H1 (cell line): ENCODE data around the gene NEO1. TPM values are rescaled to one million over a fixed set of nuclear protein-coding genes. Genes with fewer than 3 reads are reported as not detected.

Experiments used
- ASH2L ChIP-seq: fragments of 200-600, 300-600 bp; sonication (generic); IDR thresholded peaks from one replicate; pipeline ENCODE4 v1.7.1; 2017; ENCODE audit warnings: low read length
- FOSL1 ChIP-seq: IDR thresholded peaks from 2 replicates; pipeline ENCODE4 v1.6.1; 2011; ENCODE audit warnings: mild to moderate bottlenecking, low read depth, low read length, moderate library complexity; ENCODE audit not compliant: insufficient read depth
- KDM4A ChIP-seq: IDR thresholded peaks from one replicate; pipeline ENCODE4 v1.7.1; 2012; ENCODE audit warnings: low read depth, mild to moderate bottlenecking, moderate library complexity, low read length, inconsistent platforms; ENCODE audit not compliant: severe bottlenecking
- MAFK ChIP-seq: IDR thresholded peaks from 2 replicates; pipeline ENCODE4 v1.6.1; 2012; ENCODE audit warnings: low read depth, mild to moderate bottlenecking, improper control_type of control experiment, low read length
- NANOG ChIP-seq: IDR thresholded peaks from 2 replicates; pipeline ENCODE4 v1.6.1; 2011; ENCODE audit warnings: low read length, low read depth, mild to moderate bottlenecking, inconsistent platforms; ENCODE audit not compliant: insufficient read depth, poor library complexity, severe bottlenecking
- RBBP5 ChIP-seq: IDR thresholded peaks from 2 replicates; pipeline ENCODE4 v1.7.1; 2012; ENCODE audit warnings: low read depth, mild to moderate bottlenecking, inconsistent platforms, low read length, moderate library complexity, borderline replicate concordance
- SAP30 ChIP-seq: fragments of 300-600 bp; sonication (generic); IDR thresholded peaks from 2 replicates; pipeline ENCODE4 v1.7.1; 2012; ENCODE audit warnings: low read length, moderate library complexity, mild to moderate bottlenecking, inconsistent platforms; ENCODE audit not compliant: insufficient read depth, insufficient replicate concordance
- SIN3A ChIP-seq, 2 experiments: IDR thresholded peaks in 1 of 2; conservative IDR thresholded peaks in 1 of 2; 2 replicates each; pipeline ENCODE4 v1.6.1; 2011 to 2012; ENCODE audit warnings: low read length in 2 of 2, improper control_type of control experiment in 1 of 2, low read depth in 1 of 2, mild to moderate bottlenecking in 1 of 2
- TAF7 ChIP-seq: optimal IDR thresholded peaks from 2 replicates; pipeline ENCODE3; 2011; ENCODE audit warnings: low read depth, mild to moderate bottlenecking, inconsistent platforms, low read length, moderate library complexity, borderline replicate concordance
- polyA plus RNA-seq, 7 experiments: library from polyadenylated mRNA; depleted of rRNA in 3 of 7; stranded (reverse) in 5 of 7; unstranded in 2 of 7; fragments of >200 nt in 5 of 7; fragments of 200-250 nt in 2 of 7; gene quantifications; 1 replicate in 5 of 7; 2 replicates in 1 of 7; 4 replicates in 1 of 7; pipeline versions ENCODE4 v1.2.1 to v1.2.3, GENCODE V29; 2011 to 2013; ENCODE audit warnings: missing spikeins in 2 of 7, mixed read lengths in 2 of 7
- total RNA-seq: library from RNA; stranded (reverse); fragmentation: NEBNext Ultra II Directional; extraction: Animal tissue kit (Norgen Biotek cat#: 25700); gene quantifications from 2 replicates; pipeline ENCODE4 v1.2.1, GENCODE V29; 2021
- TF ChIP-seq, protein P1 (sequence below): fragments of 300-600 bp; sonication (generic); IDR thresholded peaks from 2 replicates; pipeline ENCODE4 v1.7.1; 2012; ENCODE audit warnings: low read length, moderate library complexity, mild to moderate bottlenecking, inconsistent platforms; ENCODE audit not compliant: insufficient replicate concordance

Gene NEO1
- total and polyA plus RNA-seq, 2 of the 8 experiments (the other 6 are each of a cell fraction or from before 2014, with no cell fraction given), result 36.0 to 51.0 TPM

DNA sequence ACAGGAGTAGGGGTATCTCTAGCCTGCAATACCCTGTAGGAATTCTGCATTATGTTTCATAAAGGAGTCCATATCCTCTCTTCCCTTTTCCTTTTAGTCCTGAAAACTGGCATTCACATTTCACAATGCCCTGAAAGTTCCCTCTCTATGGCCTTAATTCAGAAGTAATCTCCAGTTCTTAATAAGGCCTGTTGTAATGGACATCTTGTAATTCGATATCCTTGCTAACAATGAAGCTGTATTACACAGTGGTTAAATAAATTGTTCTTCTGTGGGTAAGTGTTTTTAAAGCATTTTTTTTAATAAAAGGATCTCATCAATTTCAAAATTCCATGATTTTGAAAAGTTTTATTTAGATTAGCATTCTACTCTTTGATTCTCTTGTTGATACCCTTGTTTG is 34.3 kb upstream of the NEO1 start (continued):
- TF ChIP-seq, protein P1, sequence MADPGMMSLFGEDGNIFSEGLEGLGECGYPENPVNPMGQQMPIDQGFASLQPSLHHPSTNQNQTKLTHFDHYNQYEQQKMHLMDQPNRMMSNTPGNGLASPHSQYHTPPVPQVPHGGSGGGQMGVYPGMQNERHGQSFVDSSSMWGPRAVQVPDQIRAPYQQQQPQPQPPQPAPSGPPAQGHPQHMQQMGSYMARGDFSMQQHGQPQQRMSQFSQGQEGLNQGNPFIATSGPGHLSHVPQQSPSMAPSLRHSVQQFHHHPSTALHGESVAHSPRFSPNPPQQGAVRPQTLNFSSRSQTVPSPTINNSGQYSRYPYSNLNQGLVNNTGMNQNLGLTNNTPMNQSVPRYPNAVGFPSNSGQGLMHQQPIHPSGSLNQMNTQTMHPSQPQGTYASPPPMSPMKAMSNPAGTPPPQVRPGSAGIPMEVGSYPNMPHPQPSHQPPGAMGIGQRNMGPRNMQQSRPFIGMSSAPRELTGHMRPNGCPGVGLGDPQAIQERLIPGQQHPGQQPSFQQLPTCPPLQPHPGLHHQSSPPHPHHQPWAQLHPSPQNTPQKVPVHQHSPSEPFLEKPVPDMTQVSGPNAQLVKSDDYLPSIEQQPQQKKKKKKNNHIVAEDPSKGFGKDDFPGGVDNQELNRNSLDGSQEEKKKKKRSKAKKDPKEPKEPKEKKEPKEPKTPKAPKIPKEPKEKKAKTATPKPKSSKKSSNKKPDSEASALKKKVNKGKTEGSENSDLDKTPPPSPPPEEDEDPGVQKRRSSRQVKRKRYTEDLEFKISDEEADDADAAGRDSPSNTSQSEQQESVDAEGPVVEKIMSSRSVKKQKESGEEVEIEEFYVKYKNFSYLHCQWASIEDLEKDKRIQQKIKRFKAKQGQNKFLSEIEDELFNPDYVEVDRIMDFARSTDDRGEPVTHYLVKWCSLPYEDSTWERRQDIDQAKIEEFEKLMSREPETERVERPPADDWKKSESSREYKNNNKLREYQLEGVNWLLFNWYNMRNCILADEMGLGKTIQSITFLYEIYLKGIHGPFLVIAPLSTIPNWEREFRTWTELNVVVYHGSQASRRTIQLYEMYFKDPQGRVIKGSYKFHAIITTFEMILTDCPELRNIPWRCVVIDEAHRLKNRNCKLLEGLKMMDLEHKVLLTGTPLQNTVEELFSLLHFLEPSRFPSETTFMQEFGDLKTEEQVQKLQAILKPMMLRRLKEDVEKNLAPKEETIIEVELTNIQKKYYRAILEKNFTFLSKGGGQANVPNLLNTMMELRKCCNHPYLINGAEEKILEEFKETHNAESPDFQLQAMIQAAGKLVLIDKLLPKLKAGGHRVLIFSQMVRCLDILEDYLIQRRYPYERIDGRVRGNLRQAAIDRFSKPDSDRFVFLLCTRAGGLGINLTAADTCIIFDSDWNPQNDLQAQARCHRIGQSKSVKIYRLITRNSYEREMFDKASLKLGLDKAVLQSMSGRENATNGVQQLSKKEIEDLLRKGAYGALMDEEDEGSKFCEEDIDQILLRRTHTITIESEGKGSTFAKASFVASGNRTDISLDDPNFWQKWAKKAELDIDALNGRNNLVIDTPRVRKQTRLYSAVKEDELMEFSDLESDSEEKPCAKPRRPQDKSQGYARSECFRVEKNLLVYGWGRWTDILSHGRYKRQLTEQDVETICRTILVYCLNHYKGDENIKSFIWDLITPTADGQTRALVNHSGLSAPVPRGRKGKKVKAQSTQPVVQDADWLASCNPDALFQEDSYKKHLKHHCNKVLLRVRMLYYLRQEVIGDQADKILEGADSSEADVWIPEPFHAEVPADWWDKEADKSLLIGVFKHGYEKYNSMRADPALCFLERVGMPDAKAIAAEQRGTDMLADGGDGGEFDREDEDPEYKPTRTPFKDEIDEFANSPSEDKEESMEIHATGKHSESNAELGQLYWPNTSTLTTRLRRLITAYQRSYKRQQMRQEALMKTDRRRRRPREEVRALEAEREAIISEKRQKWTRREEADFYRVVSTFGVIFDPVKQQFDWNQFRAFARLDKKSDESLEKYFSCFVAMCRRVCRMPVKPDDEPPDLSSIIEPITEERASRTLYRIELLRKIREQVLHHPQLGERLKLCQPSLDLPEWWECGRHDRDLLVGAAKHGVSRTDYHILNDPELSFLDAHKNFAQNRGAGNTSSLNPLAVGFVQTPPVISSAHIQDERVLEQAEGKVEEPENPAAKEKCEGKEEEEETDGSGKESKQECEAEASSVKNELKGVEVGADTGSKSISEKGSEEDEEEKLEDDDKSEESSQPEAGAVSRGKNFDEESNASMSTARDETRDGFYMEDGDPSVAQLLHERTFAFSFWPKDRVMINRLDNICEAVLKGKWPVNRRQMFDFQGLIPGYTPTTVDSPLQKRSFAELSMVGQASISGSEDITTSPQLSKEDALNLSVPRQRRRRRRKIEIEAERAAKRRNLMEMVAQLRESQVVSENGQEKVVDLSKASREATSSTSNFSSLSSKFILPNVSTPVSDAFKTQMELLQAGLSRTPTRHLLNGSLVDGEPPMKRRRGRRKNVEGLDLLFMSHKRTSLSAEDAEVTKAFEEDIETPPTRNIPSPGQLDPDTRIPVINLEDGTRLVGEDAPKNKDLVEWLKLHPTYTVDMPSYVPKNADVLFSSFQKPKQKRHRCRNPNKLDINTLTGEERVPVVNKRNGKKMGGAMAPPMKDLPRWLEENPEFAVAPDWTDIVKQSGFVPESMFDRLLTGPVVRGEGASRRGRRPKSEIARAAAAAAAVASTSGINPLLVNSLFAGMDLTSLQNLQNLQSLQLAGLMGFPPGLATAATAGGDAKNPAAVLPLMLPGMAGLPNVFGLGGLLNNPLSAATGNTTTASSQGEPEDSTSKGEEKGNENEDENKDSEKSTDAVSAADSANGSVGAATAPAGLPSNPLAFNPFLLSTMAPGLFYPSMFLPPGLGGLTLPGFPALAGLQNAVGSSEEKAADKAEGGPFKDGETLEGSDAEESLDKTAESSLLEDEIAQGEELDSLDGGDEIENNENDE, result no peak
- no peak for TF ChIP-seq ASH2L
- TF ChIP-seq TAF7, result no peak
- no peak for TF ChIP-seq NANOG
- no peak for TF ChIP-seq RBBP5
- TF ChIP-seq SIN3A (conservative IDR thresholded peaks at IDR 0.05 in 1 of 2, IDR thresholded peaks at IDR 0.05 in 1 of 2; ENCODE audit: low read depth in 1 of 2, low read length in 2 of 2), result no peak
- TF ChIP-seq MAFK, result no peak
- no peak for TF ChIP-seq FOSL1
- TF ChIP-seq SAP30, result no peak
- TF ChIP-seq KDM4A, result no peak
